Stomach smooth muscle (tissue), 2 donors: ENCODE data around the gene PDE1C.

Experiments used
- H3K27ac ChIP-seq: one replicate; pipeline ENCODE4 v1.7.0; 2013; ENCODE audit warnings: mild to moderate bottlenecking, low read length, inconsistent platforms
- H3K27me3 ChIP-seq, 2 donors: one replicate each; pipeline ENCODE4 v1.7.0; 2013; ENCODE audit warnings: low read length in 2 of 2; ENCODE audit not compliant: insufficient read depth in 2 of 2, control insufficient read depth in 1 of 2
- H3K36me3 ChIP-seq, 2 donors: one replicate each; pipeline ENCODE4 v1.7.0; 2013; ENCODE audit warnings: low read length in 2 of 2; ENCODE audit not compliant: control insufficient read depth in 2 of 2, insufficient read depth in 2 of 2
- H3K4me1 ChIP-seq: one replicate; pipeline ENCODE4 v1.7.0; 2013; ENCODE audit warnings: low read length; ENCODE audit not compliant: control insufficient read depth, insufficient read depth
- H3K4me3 ChIP-seq, 2 donors: one replicate each; pipeline ENCODE4 v1.7.0; 2013; ENCODE audit warnings: low read length in 2 of 2
- H3K9ac ChIP-seq, 2 donors: one replicate each; pipeline ENCODE4 v1.7.0; 2013; ENCODE audit warnings: low read length in 2 of 2, mild to moderate bottlenecking in 1 of 2
- H3K9me3 ChIP-seq, 2 donors: one replicate each; pipeline ENCODE4 v1.7.0; 2013; ENCODE audit warnings: low read length in 2 of 2; ENCODE audit not compliant: control insufficient read depth in 2 of 2
- donor health status: healthy.
- donor health status: Pancreatic carcinoma.

The PDE1C gene

GRCh38 chr7:32061346-32061745 lies 8.9 kb downstream of the PDE1C start:
- Histone ChIP-seq H3K27ac (no peak overlapping the region), H3K4me3 (no peak overlapping the region), H3K27me3 (no peaks in the 10 kb centered on the region), H3K9me3 (no peaks in the 10 kb centered on the region), H3K9ac (no peak overlapping the region), H3K4me1 (peaks cover 14% of the 10 kb centered on the region), H3K36me3 (no peaks in the 10 kb centered on the region)

GRCh38 chr7:32059289-32060011 lies 10.8 kb downstream of the PDE1C start:
- Histone ChIP-seq H3K9me3 (no peaks in the 10 kb centered on the region), H3K27ac (no peak overlapping the region), H3K4me1 (peaks cover 15% of the 10 kb centered on the region), H3K36me3 (no peaks in the 10 kb centered on the region), H3K27me3 (no peaks in the 10 kb centered on the region), H3K9ac (peak overlapping the region; percentile 36 to 55), H3K4me3 (peak overlapping the region; percentile 3 to 52)

- Histone ChIP-seq H3K9ac (no peak overlapping the region), H3K4me3 (no peak overlapping the region), H3K4me1 (peaks cover 15% of the 10 kb centered on the region), H3K9me3 (no peaks in the 10 kb centered on the region), H3K36me3 (no peaks in the 10 kb centered on the region), H3K27ac (peak overlapping the region; percentile 50), H3K27me3 (no peaks in the 10 kb centered on the region)
Measured at GRCh38 chr7:32058002-32058401, 12.2 kb downstream of the PDE1C start.

- no peak overlapping the region for H3K4me3 ChIP-seq
- peaks cover 15% of the 10 kb centered on the region for H3K4me1 ChIP-seq
- no peaks in the 10 kb centered on the region for H3K36me3 ChIP-seq
- no peaks in the 10 kb centered on the region for H3K27me3 ChIP-seq
- H3K27ac ChIP-seq, result no peak overlapping the region
- H3K9ac ChIP-seq, result no peak overlapping the region
- no peaks in the 10 kb centered on the region for H3K9me3 ChIP-seq
Measured at GRCh38 chr7:32056767-32057166, 13.4 kb downstream of the PDE1C start.

- no peak overlapping the region for H3K27ac ChIP-seq
- H3K4me3 ChIP-seq, result no peak overlapping the region
- H3K9ac ChIP-seq, result no peak overlapping the region
- peaks cover 11% of the 10 kb centered on the region for H3K4me1 ChIP-seq
- H3K36me3 ChIP-seq, result no peaks in the 10 kb centered on the region
- H3K27me3 ChIP-seq, result no peaks in the 10 kb centered on the region
- no peaks in the 10 kb centered on the region for H3K9me3 ChIP-seq
Measured at GRCh38 chr7:32053204-32053603, 17.0 kb downstream of the PDE1C start.

- H3K4me1 ChIP-seq, result no peaks in the 10 kb centered on the region
- H3K27ac ChIP-seq, result no peak overlapping the region
- no peak overlapping the region for H3K9ac ChIP-seq
Measured at GRCh38 chr7:32051128-32051527, 19.1 kb downstream of the PDE1C start.

GRCh38 chr7:32049599-32049998 lies 20.6 kb downstream of the PDE1C start:
- H3K4me1 ChIP-seq, result no peaks in the 10 kb centered on the region

More at GRCh38 chr7:32051128-32051527, 19.1 kb downstream of the PDE1C start:
- Histone ChIP-seq H3K36me3 (no peaks in the 10 kb centered on the region), H3K9me3 (no peaks in the 10 kb centered on the region), H3K27me3 (no peaks in the 10 kb centered on the region), H3K4me3 (no peak overlapping the region)

GRCh38 chr7:32048970-32049491 lies 21.2 kb downstream of the PDE1C start:
- H3K4me3 ChIP-seq, result no peak overlapping the region
- no peaks in the 10 kb centered on the region for H3K36me3 ChIP-seq
- H3K27me3 ChIP-seq, result no peaks in the 10 kb centered on the region
- no peaks in the 10 kb centered on the region for H3K4me1 ChIP-seq
- H3K9me3 ChIP-seq, result no peaks in the 10 kb centered on the region
- H3K27ac ChIP-seq, result no peak overlapping the region
- H3K9ac ChIP-seq, result no peak overlapping the region

More at GRCh38 chr7:32049599-32049998, 20.6 kb downstream of the PDE1C start:
- H3K4me3 ChIP-seq, result no peak overlapping the region
- no peak overlapping the region for H3K9ac ChIP-seq
- H3K27me3 ChIP-seq, result no peaks in the 10 kb centered on the region
- no peak overlapping the region for H3K27ac ChIP-seq
- H3K9me3 ChIP-seq, result no peaks in the 10 kb centered on the region
- no peaks in the 10 kb centered on the region for H3K36me3 ChIP-seq

GRCh38 chr7:32047801-32048200 lies 22.4 kb downstream of the PDE1C start:
- Histone ChIP-seq H3K4me1 (no peaks in the 10 kb centered on the region), H3K9me3 (no peaks in the 10 kb centered on the region), H3K27ac (no peak overlapping the region), H3K36me3 (no peaks in the 10 kb centered on the region), H3K27me3 (no peaks in the 10 kb centered on the region), H3K9ac (no peak overlapping the region), H3K4me3 (no peak overlapping the region)

- no peaks in the 10 kb centered on the region for H3K4me1 ChIP-seq
- H3K27me3 ChIP-seq, result no peaks in the 10 kb centered on the region
- no peak overlapping the region for H3K4me3 ChIP-seq
- no peak overlapping the region for H3K9ac ChIP-seq
- no peaks in the 10 kb centered on the region for H3K9me3 ChIP-seq
- no peak overlapping the region for H3K27ac ChIP-seq
- H3K36me3 ChIP-seq, result no peaks in the 10 kb centered on the region
Measured at GRCh38 chr7:32047075-32047474, 23.1 kb downstream of the PDE1C start.

- Histone ChIP-seq H3K4me3 (no peak overlapping the region), H3K27me3 (no peaks in the 10 kb centered on the region), H3K36me3 (no peaks in the 10 kb centered on the region), H3K9ac (no peak overlapping the region), H3K4me1 (peaks cover 2% of the 10 kb centered on the region), H3K9me3 (no peaks in the 10 kb centered on the region), H3K27ac (no peak overlapping the region)
Measured at GRCh38 chr7:32045228-32045627, 25.0 kb downstream of the PDE1C start.
